SK-N-MC (cell line): ENCODE measurements around the gene GLT8D2.

Experiments
- EZH2 ChIP-seq: fragments of 200-600 bp; sonication (generic); IDR thresholded peaks from one replicate; pipeline ENCODE4 v1.6.1; 2017; ENCODE audit warnings: antibody characterized with exemption
- FOXP2 ChIP-seq: optimal IDR thresholded peaks from 2 replicates; pipeline ENCODE3; 2011; ENCODE audit warnings: mild to moderate bottlenecking, moderate library complexity; ENCODE audit not compliant: insufficient read depth; ENCODE audit errors: extremely low read length, control extremely low read depth
- POLR2AphosphoS5 ChIP-seq: IDR thresholded peaks from 2 replicates; pipeline ENCODE4 v1.6.1; 2012; ENCODE audit warnings: mild to moderate bottlenecking, low read depth, low read length, borderline replicate concordance

- TF ChIP-seq POLR2AphosphoS5 (no peak), EZH2 (no peak), FOXP2 (no peak)
Observed at GRCh38 chr12:103997286-103997900, 52.6 kb downstream of the GLT8D2 start.
